Activated CD4-positive, alpha-beta memory T cell treated with anti-CD3 and anti-CD28 coated beads for 36 hours (primary cell): Measurements from ENCODE around the gene E2F8. TPM values are rescaled to one million over a fixed set of nuclear protein-coding genes. Genes with fewer than 3 reads are reported as not detected.
A peak's percentile ranks its signal among the peaks of the same experiment; 100 is the strongest.

Source experiments
- CTCF ChIA-PET: fragments of 350-600 bp; sonication (Branson Sonifier 250); formaldehyde crosslinking; loops from one replicate; lab custom pipeline; 2021; ENCODE audit warnings: antibody characterized with exemption, inconsistent platforms; lab: Charles Lee
- POLR2A ChIA-PET: fragments of 350-600 bp; sonication (Branson Sonifier 250); formaldehyde crosslinking; loops from one replicate; lab custom pipeline; 2021; ENCODE audit warnings: antibody characterized with exemption; lab: Charles Lee
- DNase-seq: peaks from one replicate; pipeline ENCODE4 v3.0.0-alpha.2; 2020
- H3K27ac Mint-ChIP-seq: one replicate; pipeline ENCODE4 v1.8.0; 2021; ENCODE audit warnings: mixed read lengths
- H3K27me3 Mint-ChIP-seq: one replicate; pipeline ENCODE4 v1.8.0; 2021; ENCODE audit warnings: mixed read lengths
- H3K36me3 Mint-ChIP-seq: one replicate; pipeline ENCODE4 v1.8.0; 2021; ENCODE audit warnings: mixed read lengths
- H3K4me1 Mint-ChIP-seq: one replicate; pipeline ENCODE4 v1.8.0; 2021; ENCODE audit warnings: low read depth, mixed read lengths
- H3K4me3 Mint-ChIP-seq: one replicate; pipeline ENCODE4 v1.8.0; 2021; ENCODE audit warnings: mild to moderate bottlenecking, mixed read lengths
- H3K9me3 Mint-ChIP-seq: one replicate; pipeline ENCODE4 v1.8.0; 2021; ENCODE audit warnings: mixed read lengths
- intact Hi-C: fragments of 100-400 bp; cut with micrococcal nuclease; formaldehyde crosslinking; loops from one replicate; pipeline ENCODE4 v1.15.1; 2023
- total RNA-seq, 2 experiments: library from RNA; stranded (reverse); gene quantifications; one replicate each; pipeline ENCODE4 v1.2.3, GENCODE V29; 2021

E2F8 gene, protein sequence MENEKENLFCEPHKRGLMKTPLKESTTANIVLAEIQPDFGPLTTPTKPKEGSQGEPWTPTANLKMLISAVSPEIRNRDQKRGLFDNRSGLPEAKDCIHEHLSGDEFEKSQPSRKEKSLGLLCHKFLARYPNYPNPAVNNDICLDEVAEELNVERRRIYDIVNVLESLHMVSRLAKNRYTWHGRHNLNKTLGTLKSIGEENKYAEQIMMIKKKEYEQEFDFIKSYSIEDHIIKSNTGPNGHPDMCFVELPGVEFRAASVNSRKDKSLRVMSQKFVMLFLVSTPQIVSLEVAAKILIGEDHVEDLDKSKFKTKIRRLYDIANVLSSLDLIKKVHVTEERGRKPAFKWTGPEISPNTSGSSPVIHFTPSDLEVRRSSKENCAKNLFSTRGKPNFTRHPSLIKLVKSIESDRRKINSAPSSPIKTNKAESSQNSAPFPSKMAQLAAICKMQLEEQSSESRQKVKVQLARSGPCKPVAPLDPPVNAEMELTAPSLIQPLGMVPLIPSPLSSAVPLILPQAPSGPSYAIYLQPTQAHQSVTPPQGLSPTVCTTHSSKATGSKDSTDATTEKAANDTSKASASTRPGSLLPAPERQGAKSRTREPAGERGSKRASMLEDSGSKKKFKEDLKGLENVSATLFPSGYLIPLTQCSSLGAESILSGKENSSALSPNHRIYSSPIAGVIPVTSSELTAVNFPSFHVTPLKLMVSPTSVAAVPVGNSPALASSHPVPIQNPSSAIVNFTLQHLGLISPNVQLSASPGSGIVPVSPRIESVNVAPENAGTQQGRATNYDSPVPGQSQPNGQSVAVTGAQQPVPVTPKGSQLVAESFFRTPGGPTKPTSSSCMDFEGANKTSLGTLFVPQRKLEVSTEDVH
- 10 to 100 TPM; 16.0 to 16.5 TPM for total RNA-seq

DNA sequence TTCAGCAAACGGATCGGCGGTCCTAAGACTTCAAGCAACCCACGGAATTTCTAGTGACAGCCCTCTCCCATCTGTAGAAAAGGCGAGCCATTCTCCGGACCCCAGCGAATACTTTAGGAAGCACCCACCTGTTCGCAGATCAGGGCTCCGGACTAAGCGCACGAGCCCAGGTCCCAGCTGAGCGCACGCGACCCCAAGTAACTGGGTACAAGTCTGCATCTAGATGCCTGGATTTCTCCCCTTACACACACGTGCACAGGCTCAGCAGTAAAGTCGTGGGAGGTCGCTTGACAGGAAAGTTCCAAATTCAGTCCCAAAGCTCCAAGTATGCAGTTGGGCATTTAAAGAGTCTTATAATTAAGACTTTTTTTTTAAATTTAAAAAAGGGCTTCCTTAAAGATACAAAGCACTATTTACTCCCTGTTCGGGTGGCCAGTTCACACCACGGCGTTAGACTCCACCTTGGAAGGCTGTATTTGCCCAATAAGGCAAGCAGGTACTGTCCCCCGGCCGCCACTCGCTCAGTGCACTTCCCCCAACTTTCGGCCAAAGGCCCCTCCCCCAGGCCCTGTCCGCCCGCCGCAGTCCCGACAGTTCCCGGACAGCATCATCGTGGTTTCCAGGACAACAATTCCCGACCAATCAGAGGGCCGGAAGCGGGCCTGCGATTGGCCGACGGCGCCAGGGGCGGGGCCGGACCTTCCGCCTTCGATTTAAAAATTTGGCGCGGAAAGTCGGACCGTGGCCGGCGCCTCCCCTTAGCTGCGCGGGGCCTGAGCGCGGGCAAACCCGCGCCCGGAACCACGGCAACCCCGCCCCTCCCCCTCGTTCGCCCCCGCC, at the start of gene E2F8:
TSS of gene E2F8 (minus strand) at position 526 of the 840 bp plus-strand sequence. CDS start 824 bp downstream, outside the sequence.
- CTCF ChIA-PET: interaction anchor here (1.0 to 1.5 kb wide), 2 partner anchors 19 to 170 kb away, joined by 4 to 6 read pairs; no protein-coding TSS in a partner anchor
- Mint-ChIP-seq H3K36me3 (peaks cover 36% of the 10 kb centered on the region), H3K27me3 (peaks cover 31% of the 10 kb centered on the region), H3K27ac (peak within 1 kb of the TSS; percentile 74), H3K4me3 (peak within 1 kb of the TSS; percentile 88), H3K9me3 (no peaks in the 10 kb centered on the region), H3K4me1 (peaks cover 20% of the 10 kb centered on the region)
- POLR2A ChIA-PET: no interaction called here
- peak; percentile 95 for DNase-seq
- intact Hi-C loops: loop anchor here (1.0 to 2.0 kb wide), 4 partner anchors 19 to 472 kb away; partner anchors contain the start of genes NAV2 and ZDHHC13

DNA sequence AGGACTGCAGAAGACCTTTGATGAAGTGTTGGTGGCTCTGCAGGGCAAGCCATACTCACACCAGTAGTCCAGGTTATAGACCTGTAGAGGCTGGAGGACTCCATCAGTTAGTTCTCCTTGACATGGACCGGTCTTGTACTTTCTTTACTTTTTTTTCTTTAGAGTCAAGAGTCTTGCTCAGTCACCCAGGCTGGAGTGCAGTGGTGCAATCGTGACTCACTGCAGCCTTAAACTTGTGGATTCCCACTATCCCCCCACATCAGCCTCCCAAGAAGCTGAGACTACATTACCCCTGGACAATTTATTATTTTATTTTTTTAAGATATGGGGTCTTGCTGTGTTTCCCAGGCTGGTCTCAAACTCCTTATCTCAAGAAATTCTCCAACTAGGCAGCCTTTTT, 49.6 kb upstream of the E2F8 start:
- H3K4me3 Mint-ChIP-seq: no peak overlapping the region
- POLR2A ChIA-PET: no interaction called here
- H3K4me1 Mint-ChIP-seq: no peaks in the 10 kb centered on the region
- CTCF ChIA-PET: no interaction called here
- H3K9me3 Mint-ChIP-seq: no peaks in the 10 kb centered on the region
- peaks cover 6% of the 10 kb centered on the region for H3K27me3 Mint-ChIP-seq
- H3K36me3 Mint-ChIP-seq: no peaks in the 10 kb centered on the region
- intact Hi-C loops: no loop called here
- no peak for DNase-seq
- H3K27ac Mint-ChIP-seq: no peak overlapping the region

DNA sequence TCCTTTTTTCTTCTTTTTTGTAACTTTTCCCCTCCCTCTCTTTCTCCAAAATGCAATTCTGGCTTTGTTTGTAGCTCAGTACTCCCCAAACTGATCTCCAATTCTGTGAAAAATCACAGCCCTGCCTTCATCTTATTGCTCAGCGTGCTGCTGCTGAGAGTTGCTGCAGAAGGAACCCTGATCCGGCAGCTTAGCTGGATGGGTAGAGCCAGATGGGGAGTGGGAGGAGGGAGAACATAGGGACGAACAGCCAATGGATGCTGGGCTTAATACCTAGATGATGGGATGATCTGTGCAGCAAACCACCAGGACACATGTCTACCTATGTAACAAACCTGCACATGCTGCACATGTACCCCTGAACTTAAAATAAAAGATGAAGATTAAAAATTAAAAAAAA, 47.5 kb upstream of the E2F8 start:
- H3K9me3 Mint-ChIP-seq: no peaks in the 10 kb centered on the region
- no peak overlapping the region for H3K4me3 Mint-ChIP-seq
- peaks cover 2% of the 10 kb centered on the region for H3K27me3 Mint-ChIP-seq
- H3K36me3 Mint-ChIP-seq: no peaks in the 10 kb centered on the region
- H3K4me1 Mint-ChIP-seq: peaks cover 4% of the 10 kb centered on the region
- CTCF ChIA-PET: no interaction called here
- DNase-seq: no peak
- H3K27ac Mint-ChIP-seq: no peak overlapping the region
- intact Hi-C loops: no loop called here
- POLR2A ChIA-PET: no interaction called here

DNA sequence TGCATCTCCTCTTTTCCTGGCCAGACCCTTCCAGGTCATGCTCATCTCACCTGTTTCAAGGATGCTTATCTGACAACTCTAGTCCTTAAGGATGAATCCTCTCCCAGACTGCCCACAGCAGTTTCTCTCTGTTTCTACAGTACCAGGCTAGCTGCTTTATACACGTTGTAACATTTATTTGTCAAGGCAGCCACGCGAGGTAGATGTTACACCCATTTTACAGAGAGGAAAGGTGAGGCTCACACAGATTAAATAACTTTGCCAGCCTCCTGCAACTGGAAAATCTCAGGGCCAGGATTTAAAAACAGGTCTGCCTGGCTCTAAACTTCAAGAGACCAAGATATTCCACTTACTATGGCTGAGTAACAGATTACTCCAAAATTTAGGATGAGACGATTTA, 45.7 kb upstream of the E2F8 start:
- ChIA-PET POLR2A (no interaction called here), CTCF (interaction anchor here (1.1 kb wide), 1 partner anchor 208 kb away, joined by 3 read pairs; no protein-coding TSS in a partner anchor)
- DNase-seq: no peak
- Mint-ChIP-seq H3K27me3 (peaks cover 2% of the 10 kb centered on the region), H3K36me3 (no peaks in the 10 kb centered on the region), H3K4me3 (no peak overlapping the region), H3K4me1 (peaks cover 4% of the 10 kb centered on the region), H3K27ac (no peak overlapping the region), H3K9me3 (no peaks in the 10 kb centered on the region)
- intact Hi-C loops: no loop called here

DNA sequence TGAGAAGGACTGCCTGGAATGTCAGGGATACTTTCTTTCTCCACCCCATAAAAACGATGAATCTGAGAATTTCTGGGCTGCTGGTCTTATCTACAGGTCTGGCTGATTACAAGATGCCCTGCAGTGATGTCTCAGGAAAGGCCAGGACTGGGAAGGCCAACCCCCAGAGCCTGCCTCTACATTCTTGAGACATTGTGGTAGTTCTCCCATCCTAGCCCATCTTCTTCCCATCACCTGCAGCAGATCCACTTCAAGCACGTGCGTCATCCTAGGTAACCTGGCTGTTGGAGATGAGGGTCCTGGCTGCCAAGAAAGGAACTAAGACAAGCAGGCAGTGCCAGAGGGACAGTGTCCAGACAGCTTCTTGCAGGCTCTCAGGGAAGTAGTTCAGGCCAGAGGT, 44.1 kb upstream of the E2F8 start:
- ChIA-PET POLR2A (no interaction called here), CTCF (no interaction called here)
- Mint-ChIP-seq H3K27ac (no peak overlapping the region), H3K36me3 (no peaks in the 10 kb centered on the region), H3K4me1 (peaks cover 4% of the 10 kb centered on the region), H3K4me3 (no peak overlapping the region), H3K27me3 (peaks cover 2% of the 10 kb centered on the region), H3K9me3 (no peaks in the 10 kb centered on the region)
- no peak for DNase-seq
- intact Hi-C loops: no loop called here

DNA sequence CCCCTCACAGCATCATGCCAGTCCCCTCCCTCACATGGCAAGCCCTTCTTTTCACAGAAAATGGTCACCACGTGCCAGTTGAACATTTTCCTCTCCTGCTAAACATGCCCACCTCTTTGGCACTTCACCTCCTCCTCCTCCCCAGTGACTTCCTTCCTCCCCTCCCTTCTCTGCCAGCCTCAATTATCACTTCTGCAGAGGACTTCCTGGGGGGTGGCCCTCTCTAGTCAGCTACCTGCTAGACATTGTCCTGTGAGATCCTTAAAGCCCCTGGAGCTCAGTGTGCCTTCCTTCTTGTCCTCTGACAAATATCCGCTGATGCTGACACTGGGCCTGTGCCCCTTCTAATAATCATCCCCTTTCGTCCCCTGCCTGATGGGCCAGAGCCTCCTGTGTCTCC, 43.2 kb upstream of the E2F8 start:
- intact Hi-C loops: no loop called here
- CTCF ChIA-PET: interaction anchor here (1.3 kb wide), 1 partner anchor 24 kb away, joined by 5 read pairs; no protein-coding TSS in a partner anchor
- Mint-ChIP-seq H3K4me1 (peaks cover 4% of the 10 kb centered on the region), H3K4me3 (no peak overlapping the region), H3K9me3 (no peaks in the 10 kb centered on the region), H3K36me3 (no peaks in the 10 kb centered on the region), H3K27me3 (peaks cover 2% of the 10 kb centered on the region), H3K27ac (no peak overlapping the region)
- POLR2A ChIA-PET: no interaction called here
- no peak for DNase-seq

DNA sequence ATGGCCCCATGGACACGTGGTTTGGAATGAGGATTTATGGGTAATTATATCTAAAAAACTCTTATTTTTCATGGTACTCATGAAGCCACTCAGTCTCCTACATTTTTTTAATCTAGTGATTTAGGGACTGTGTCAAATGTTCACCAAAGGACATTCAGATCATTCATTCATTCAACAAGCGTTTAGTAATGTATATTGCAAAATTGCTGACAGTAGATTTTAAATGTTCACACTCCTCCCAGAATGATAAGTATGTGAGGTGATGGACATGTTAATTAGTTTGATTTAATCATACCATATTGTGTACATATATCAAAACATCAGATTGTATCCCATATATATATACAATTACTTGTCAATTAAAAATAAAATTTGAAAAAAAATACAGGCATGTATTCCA, 40.8 kb upstream of the E2F8 start:
- H3K4me1 Mint-ChIP-seq: peaks cover 4% of the 10 kb centered on the region
- no peak for DNase-seq
- H3K27me3 Mint-ChIP-seq: peaks cover 2% of the 10 kb centered on the region
- no peaks in the 10 kb centered on the region for H3K9me3 Mint-ChIP-seq
- CTCF ChIA-PET: no interaction called here
- intact Hi-C loops: no loop called here
- no peaks in the 10 kb centered on the region for H3K36me3 Mint-ChIP-seq
- POLR2A ChIA-PET: no interaction called here
- no peak overlapping the region for H3K27ac Mint-ChIP-seq
- no peak overlapping the region for H3K4me3 Mint-ChIP-seq

DNA sequence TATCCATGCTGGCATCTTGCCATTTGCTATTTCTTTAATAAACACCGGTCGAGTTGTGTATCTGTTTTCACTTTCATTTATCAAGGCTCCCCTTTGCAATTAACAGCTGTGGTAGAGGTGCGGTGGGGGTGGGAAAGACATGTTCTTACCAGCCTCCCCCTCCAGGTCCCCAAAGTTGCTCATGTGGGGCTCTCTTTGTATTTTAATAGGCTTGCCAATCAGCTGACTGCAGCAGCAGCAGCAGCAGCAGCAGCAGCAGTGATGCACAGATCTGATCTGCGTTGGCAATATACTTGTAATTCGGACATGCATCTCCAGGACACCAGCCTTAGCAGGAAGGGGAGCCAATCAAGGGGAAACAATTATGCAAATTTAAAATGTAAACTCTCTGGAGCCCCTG, 40.3 kb upstream of the E2F8 start:
- Mint-ChIP-seq H3K36me3 (no peaks in the 10 kb centered on the region), H3K4me1 (peaks cover 4% of the 10 kb centered on the region), H3K27ac (no peak overlapping the region), H3K9me3 (no peaks in the 10 kb centered on the region), H3K27me3 (peaks cover 2% of the 10 kb centered on the region), H3K4me3 (no peak overlapping the region)
- ChIA-PET CTCF (no interaction called here), POLR2A (no interaction called here)
- intact Hi-C loops: no loop called here
- no peak for DNase-seq

DNA sequence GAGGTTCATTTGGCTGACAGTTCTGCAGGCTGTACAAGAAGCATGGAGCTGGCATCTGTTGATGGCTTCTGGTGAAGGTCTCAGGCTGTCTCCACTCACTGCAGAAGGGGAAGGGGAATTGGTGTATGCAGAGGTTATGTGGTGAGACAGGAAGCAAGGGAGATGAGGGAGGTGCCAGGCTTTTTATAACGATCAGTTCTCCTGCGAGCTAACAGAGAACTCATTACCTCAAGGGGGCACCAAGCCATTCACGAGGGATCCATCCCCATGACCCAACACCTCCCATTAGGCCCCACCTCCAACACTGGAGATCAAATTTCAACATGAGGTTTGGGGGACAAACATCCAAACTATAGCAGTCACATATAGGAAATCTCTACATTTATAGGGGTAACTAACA, 38.7 kb upstream of the E2F8 start:
- POLR2A ChIA-PET: no interaction called here
- Mint-ChIP-seq H3K4me1 (peaks cover 4% of the 10 kb centered on the region), H3K27me3 (no peaks in the 10 kb centered on the region), H3K36me3 (no peaks in the 10 kb centered on the region), H3K9me3 (no peaks in the 10 kb centered on the region), H3K27ac (no peak overlapping the region), H3K4me3 (no peak overlapping the region)
- CTCF ChIA-PET: interaction anchor here (0.6 kb wide), 1 partner anchor 558 kb away, joined by 3 read pairs; no protein-coding TSS in a partner anchor
- DNase-seq: no peak
- intact Hi-C loops: no loop called here

DNA sequence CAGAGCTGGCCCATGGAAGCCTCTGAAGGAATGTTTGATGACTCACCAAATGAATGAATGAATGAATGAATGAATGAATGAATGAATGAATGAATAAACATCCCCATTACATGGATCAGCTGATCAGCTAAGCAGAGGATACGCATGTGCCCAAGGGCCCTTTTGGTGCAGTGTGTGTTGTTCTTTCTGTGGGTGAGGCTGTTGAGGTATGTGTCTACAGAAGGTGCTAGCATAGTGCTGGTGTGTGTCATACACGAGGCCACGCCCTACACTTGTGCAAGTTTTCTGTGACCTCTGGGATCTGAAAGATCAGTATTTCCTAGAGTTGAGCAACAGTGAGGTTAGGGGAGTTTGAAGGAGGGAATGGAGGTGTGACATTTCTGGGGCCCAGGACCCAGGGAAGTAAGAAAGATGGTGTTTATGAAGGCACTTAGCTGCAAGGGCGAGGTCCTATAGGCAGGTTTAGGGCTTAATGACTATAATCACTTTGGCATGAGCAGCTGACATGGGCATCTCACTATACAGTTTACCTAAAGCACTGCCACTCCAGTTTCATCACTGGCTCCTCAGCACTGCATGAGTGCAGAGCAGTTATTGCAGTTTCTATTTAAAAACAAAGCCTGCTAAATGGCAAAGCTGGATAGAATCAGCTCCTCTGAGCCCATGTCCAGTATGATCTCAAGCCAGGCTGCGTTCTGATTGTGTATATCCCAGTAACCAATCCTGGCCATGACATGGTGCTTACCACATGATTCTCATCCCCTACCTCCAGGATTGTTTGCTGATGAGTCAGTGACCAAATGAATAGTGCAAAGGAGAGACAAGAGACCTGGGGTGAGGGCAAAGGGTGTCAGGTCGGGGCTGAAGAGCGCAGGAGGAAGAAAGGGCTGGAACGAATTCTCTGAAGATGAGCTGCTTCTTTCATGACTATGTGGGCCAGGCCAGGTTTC, 36.4 kb upstream of the E2F8 start:
- peaks cover 2% of the 10 kb centered on the region for H3K9me3 Mint-ChIP-seq
- ChIA-PET POLR2A (no interaction called here), CTCF (interaction anchor here (0.8 kb wide), 1 partner anchor 626 kb away, joined by 3 read pairs; no protein-coding TSS in a partner anchor)
- H3K27me3 Mint-ChIP-seq: no peaks in the 10 kb centered on the region
- H3K27ac Mint-ChIP-seq: no peak overlapping the region
- H3K4me1 Mint-ChIP-seq: no peaks in the 10 kb centered on the region
- H3K36me3 Mint-ChIP-seq: no peaks in the 10 kb centered on the region
- no peak for DNase-seq
- intact Hi-C loops: no loop called here
- no peak overlapping the region for H3K4me3 Mint-ChIP-seq

DNA sequence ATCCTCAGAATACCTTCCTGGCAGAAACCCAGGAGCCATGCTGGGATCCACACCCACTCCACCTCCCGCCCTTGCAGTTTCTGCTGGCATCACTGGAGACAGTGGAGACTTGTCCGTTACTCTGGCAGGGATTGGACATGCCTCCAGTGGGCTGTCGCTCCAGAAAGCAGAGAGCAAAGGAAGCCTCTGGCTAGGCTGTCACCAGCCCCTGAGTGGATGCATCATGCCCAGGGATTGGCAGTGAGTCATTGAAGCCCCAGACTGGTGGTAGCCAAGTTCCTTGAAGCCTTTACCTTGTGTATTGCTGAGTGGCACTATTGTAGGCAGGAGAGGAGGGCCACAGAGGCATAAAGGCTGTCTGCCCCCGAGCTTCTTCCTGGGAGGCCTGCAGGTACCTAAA, 34.8 kb upstream of the E2F8 start:
- CTCF ChIA-PET: no interaction called here
- peaks cover 5% of the 10 kb centered on the region for H3K27me3 Mint-ChIP-seq
- intact Hi-C loops: no loop called here
- H3K36me3 Mint-ChIP-seq: no peaks in the 10 kb centered on the region
- H3K9me3 Mint-ChIP-seq: peaks cover 2% of the 10 kb centered on the region
- no peak for DNase-seq
- POLR2A ChIA-PET: no interaction called here
- H3K4me3 Mint-ChIP-seq: no peak overlapping the region
- no peaks in the 10 kb centered on the region for H3K4me1 Mint-ChIP-seq
- no peak overlapping the region for H3K27ac Mint-ChIP-seq
